Ovary (tissue), 10 donors: ENCODE measurements around the gene CYGB. TPM values are rescaled to one million over a fixed set of nuclear protein-coding genes. Genes with fewer than 3 reads are reported as not detected.

Experiments used
- DNase-seq, 5 donors: peaks; one replicate each; pipeline ENCODE4 v3.0.0-alpha.2; 2019 to 2020
- H3K27ac ChIP-seq, 2 donors: fragments of 200-600 bp; one replicate each; pipeline versions ENCODE4 v1.5.1 to v1.8.0; 2019 to 2022
- H3K27me3 ChIP-seq: fragments of 200-600 bp; one replicate; pipeline ENCODE4 v1.8.0; 2022
- H3K36me3 ChIP-seq: fragments of 200-600 bp; sonication (generic); one replicate; pipeline ENCODE4 v1.5.1; 2019
- H3K4me1 ChIP-seq: one replicate; pipeline ENCODE4 v1.8.1; 2013; ENCODE audit warnings: mild to moderate bottlenecking, moderate library complexity; ENCODE audit not compliant: insufficient read depth
- H3K4me3 ChIP-seq: fragments of 200-600 bp; sonication (generic); one replicate; pipeline ENCODE4 v1.5.1; 2017
- H3K9me3 ChIP-seq, 2 donors: fragments of 200-600 bp in 1 of 2; sonication (generic) in 1 of 2; one replicate each; pipeline versions ENCODE4 v1.5.1 to v1.8.1; 2013 to 2019; ENCODE audit warnings: mild to moderate bottlenecking in 1 of 2, moderate library complexity in 1 of 2
- CTCF ChIP-seq, 3 donors: fragments of 450-650 bp in 2 of 3; fragments of 200-600 bp in 1 of 3; IDR thresholded peaks; one replicate each; pipeline versions ENCODE4 v1.5.1 to v1.8.0; 2016 to 2022; ENCODE audit warnings: antibody characterized with exemption in 3 of 3, mild to moderate bottlenecking in 1 of 3
- EP300 ChIP-seq: sonication (generic); formaldehyde crosslinking; IDR thresholded peaks from one replicate; pipeline ENCODE4 v1.6.1; 2017; ENCODE audit warnings: antibody characterized with exemption
- POLR2A ChIP-seq: fragments of 450-650 bp; IDR thresholded peaks from one replicate; pipeline ENCODE4 v1.6.1; 2017; ENCODE audit warnings: antibody characterized with exemption, mild to moderate bottlenecking, moderate library complexity
- WGBS, 3 donors: extraction: QIAGEN DNeasy Blood & Tissue Kit in 1 of 3; methylation state at CpG; one replicate each; pipeline versions ENCODE4 v1.1.5 to v1.1.7; 2013 to 2017; 5-methylcytosine and 5-hydroxymethylcytosine counted together
- intact Hi-C, 4 donors: fragments of 100-400 bp; cut with DNase I; formaldehyde crosslinking; loops; one replicate each; pipeline versions ENCODE4 v1.11.0 to v1.15.1; 2022 to 2023
- long read RNA-seq, 3 donors: library from polyadenylated mRNA in 2 of 3; unstranded in 2 of 3; transcript quantifications; one replicate each; pipeline ENCODE4 v2.0.0 and lab custom pipeline, GENCODE V29; 2021 to 2026
- polyA plus RNA-seq, 2 donors: library from polyadenylated mRNA; stranded (reverse); fragments of 200-250 nt in 1 of 2; fragments of 350-450 nt in 1 of 2; fragmentation: Illumina TruSeq in 1 of 2; extraction: RNeasy Lipid Tissue Mini Kit (QIAGEN cat#74804) in 1 of 2; gene quantifications; one replicate each; pipeline ENCODE4 v1.2.3, GENCODE V29; 2013 to 2014
- total RNA-seq, 7 donors: library from RNA; depleted of rRNA in 2 of 7; stranded (reverse); fragments of >200 nt in 2 of 7; fragmentation: NEBNext Ultra II Directional in 3 of 7; extraction: Animal tissue kit (Norgen Biotek cat#: 25700) in 3 of 7; gene quantifications; one replicate each; pipeline versions ENCODE4 v1.1.0 to v1.2.4, GENCODE V29; 2016 to 2023
- donor health status: DM: no; HTN: no; CAD: no; lungs with moderate emphysema.
- donor health status: DM: no; HTN: no; CAD: no.
- donor health status: Bipolar disorder and iron deficiency.
- donor health status: DM: yes; HTN: yes; CAD: no.
- donor health status: DM: no; HTN: no; CAD: no.
- donor health status: DM: yes; HTN: yes; CAD: no.

The CYGB gene
- total RNA-seq (10 to 100 TPM in 2 of 7 donors, 1 to 10 TPM in 5; 3.9 to 35.7 (median 8.0) TPM), polyA plus RNA-seq (10 to 100 TPM; 14.6 to 18.2 TPM)
- long read RNA-seq, donor 1, partial matches to known transcripts = 2 of 8 reads
- long read RNA-seq, donor 1, other reads (novel, unspliced or antisense) = 2 of 8 reads
- long read RNA-seq, donor 2, partial matches to known transcripts = 0 of 2 reads
- long read RNA-seq, donor 2, other reads (novel, unspliced or antisense) = 0 of 2 reads
- long read RNA-seq, donor 3, partial matches to known transcripts = 1 of 9 reads
- long read RNA-seq, donor 3, other reads (novel, unspliced or antisense) = 5 of 9 reads

DNA sequence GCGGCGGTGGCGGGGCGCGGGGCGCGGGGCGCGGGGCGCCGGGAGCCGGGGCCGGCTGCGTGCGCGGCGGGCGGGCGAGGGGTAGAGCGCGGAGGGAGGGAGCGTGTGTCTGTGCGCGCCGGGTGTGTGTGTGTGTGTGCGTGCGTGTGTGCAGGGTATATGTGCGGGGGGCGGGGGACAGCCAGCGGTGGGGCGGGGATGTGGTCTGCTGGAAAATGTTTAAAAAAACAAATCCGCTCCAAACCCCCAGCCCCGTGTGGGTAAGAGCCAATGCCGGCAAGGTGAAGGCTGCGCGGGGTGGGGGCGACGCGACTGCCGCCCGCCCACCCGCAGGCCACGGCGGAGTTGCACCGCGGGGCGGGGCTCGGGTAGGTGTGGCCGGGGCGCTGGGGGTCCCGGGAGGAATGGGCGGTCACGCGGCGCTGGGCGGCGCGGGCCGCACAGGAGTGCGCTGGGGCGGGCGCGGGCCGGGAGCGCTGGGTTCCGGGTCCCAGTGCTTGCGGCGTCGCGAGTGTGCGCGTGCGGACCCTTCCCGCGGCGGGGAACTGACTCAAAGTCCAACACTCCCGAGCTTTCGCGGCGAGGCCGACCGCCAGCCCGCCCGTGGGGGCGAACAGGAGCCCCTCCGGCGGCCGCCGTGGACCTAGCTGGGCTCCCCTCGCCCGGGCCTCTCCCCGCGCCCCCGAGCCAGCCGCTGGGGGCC lies at the start of gene CYGB:
Gene CYGB, minus strand, starts transcription at position 132 of the 703 bp plus-strand sequence. CDS start 167 bp downstream, outside the sequence.
- Histone ChIP-seq H3K27ac (peak within 1 kb of the TSS; percentile 25 to 48), H3K4me1 (peaks cover 13% of the 10 kb centered on the region), H3K9me3 (no peaks in the 10 kb centered on the region), H3K4me3 (peak within 1 kb of the TSS; percentile 34), H3K27me3 (no peaks in the 10 kb centered on the region), H3K36me3 (no peaks in the 10 kb centered on the region)
- WGBS, 3 donors = 0 to 2% (median 2%) methylated on average over 34 to 95 of the region's 95 CpGs
- DNase-seq = peak in 2 of 5 donors; percentile 62 to 63
- no peak for TF ChIP-seq POLR2A
- no peak for TF ChIP-seq EP300
- no peak for TF ChIP-seq CTCF (IDR thresholded peaks at IDR 0.05)
- intact Hi-C loops = loop anchor here in 1 of 4 donors (10.0 kb wide), 1 partner anchor 167 kb away; no protein-coding TSS in a partner anchor

DNA sequence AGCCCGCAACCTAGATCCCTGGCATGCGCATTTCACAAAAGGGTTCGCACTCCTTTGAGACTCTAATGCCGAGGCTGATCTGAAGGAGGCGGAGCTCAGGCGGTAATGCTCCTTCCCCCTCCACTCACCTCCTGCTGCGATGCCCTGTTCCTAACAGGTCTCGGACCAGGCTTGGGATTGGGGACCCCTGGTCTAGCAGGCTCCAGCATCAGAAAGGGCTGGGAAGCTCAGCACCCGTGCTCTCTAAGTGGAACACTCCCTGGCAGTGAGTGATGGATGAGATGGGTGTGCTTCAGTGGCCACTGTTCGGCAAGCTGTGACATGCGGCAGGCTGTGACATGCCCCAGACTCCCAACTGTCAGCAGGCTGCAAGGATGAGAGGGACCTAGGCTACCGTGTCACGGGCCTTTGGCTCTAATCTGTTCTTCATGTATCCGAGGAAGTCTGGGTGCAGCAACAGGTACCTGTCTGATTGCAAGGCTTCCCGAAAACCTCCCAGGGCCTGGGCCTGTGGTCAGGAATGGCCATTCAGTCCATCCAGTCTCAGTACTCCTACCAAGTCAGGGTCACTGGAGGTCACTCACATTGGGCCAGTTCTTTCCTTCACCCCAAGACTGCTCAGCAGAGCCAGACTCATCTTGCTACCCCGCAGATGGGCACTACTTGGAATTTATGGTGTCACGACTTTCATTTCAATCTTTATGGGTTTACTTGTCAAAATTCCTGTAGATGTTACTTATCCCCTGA lies 49.4 kb upstream of the CYGB start:
- Histone ChIP-seq H3K4me1 (peaks cover 7% of the 10 kb centered on the region), H3K4me3 (no peak overlapping the region), H3K27me3 (no peaks in the 10 kb centered on the region), H3K9me3 (no peaks in the 10 kb centered on the region), H3K27ac (no peak overlapping the region), H3K36me3 (no peaks in the 10 kb centered on the region)
- WGBS, 3 donors = 24 to 52% (median 41%) methylated on average over 17 of the region's 17 CpGs
- no peak for DNase-seq
- TF ChIP-seq CTCF (IDR thresholded peaks at IDR 0.05) (no peak), POLR2A (no peak), EP300 (no peak)
- intact Hi-C loops = loop anchor here in 1 of 4 donors (2.0 kb wide), 1 partner anchor 64 kb away; no protein-coding TSS in a partner anchor

- 1 to 3% (median 1%) methylated on average over 24 to 84 of the region's 84 CpGs for WGBS, 3 donors
- peaks cover 7% of the 10 kb centered on the region for H3K4me1 ChIP-seq
- no peak within 1 kb of the TSS for H3K27ac ChIP-seq
- no peaks in the 10 kb centered on the region for H3K36me3 ChIP-seq
- H3K4me3 ChIP-seq = peak within 1 kb of the TSS; percentile 47
- peak; percentile 42 to 73 (median 62) for DNase-seq
- H3K9me3 ChIP-seq = no peaks in the 10 kb centered on the region
- no peaks in the 10 kb centered on the region for H3K27me3 ChIP-seq
- intact Hi-C loops = loop anchor here in 1 of 4 donors (2.0 kb wide), 1 partner anchor 63 kb away; no protein-coding TSS in a partner anchor
- no peak for TF ChIP-seq POLR2A
- TF ChIP-seq CTCF (IDR thresholded peaks at IDR 0.05) = peak; percentile 9 to 37 (median 29)
- no peak for TF ChIP-seq EP300
Measured at GRCh38 chr17:76585649-76586593, 48.4 kb upstream of the CYGB start, which contains the start of gene ST6GALNAC2. ST6GALNAC2 (minus strand) TSS chr17:76585860; CDS start chr17:76585808, 52 bp downstream.
